BJ (cell line): ENCODE measurements around the gene PITPNC1. TPM values are rescaled to one million over a fixed set of nuclear protein-coding genes. Genes with fewer than 3 reads are reported as not detected.
"Not testable (repeated sequence)": the region's sequence is repeated elsewhere in the genome, so short reads cannot be mapped to it uniquely, and the experiment has no call there.

Experiments used
- CTCF ChIA-PET: fragments of 350-600 bp; formaldehyde crosslinking; extraction: SDS; loops from one replicate; lab custom pipeline; 2021; ENCODE audit warnings: antibody characterized with exemption, inconsistent platforms; lab: Yijun Ruan, JAX
- POLR2A ChIA-PET: fragments of 300-600 bp; sonication (Branson Sonifier 250); formaldehyde crosslinking; extraction: SDS; loops from one replicate; lab custom pipeline; 2021; ENCODE audit warnings: antibody characterized with exemption; lab: Charles Lee
- DNase-seq: peaks from one replicate; pipeline ENCODE4 v3.0.0-alpha.2; 2011; ENCODE audit warnings: low read depth
- H3K27me3 ChIP-seq: 2 replicates; pipeline ENCODE4 v1.6.0; 2011; ENCODE audit warnings: low read length; ENCODE audit not compliant: control insufficient read depth, insufficient read depth
- H3K36me3 ChIP-seq: 2 replicates; pipeline ENCODE4 v1.5.1; 2011; ENCODE audit warnings: low read length; ENCODE audit not compliant: control insufficient read depth, insufficient read depth
- H3K4me3 ChIP-seq: 2 replicates; pipeline ENCODE4 v1.5.1; 2011; ENCODE audit warnings: low read depth, mild to moderate bottlenecking, control low read depth, low read length
- CTCF ChIP-seq: IDR thresholded peaks from 2 replicates; pipeline ENCODE4 v1.5.1; 2011; ENCODE audit warnings: low read depth, mild to moderate bottlenecking, control low read depth, inconsistent platforms, low read length, moderate library complexity; ENCODE audit not compliant: insufficient read depth
- polyA plus RNA-seq: library from polyadenylated mRNA; depleted of rRNA; stranded (reverse); fragments of >200 nt; gene quantifications from 2 replicates; pipeline ENCODE4 v1.2.3, GENCODE V29; 2011

Gene PITPNC1
- polyA plus RNA-seq, 1 experiment = 4.6 TPM

- Histone ChIP-seq H3K27me3 (no peaks in the 10 kb centered on the region), H3K36me3 (no peaks in the 10 kb centered on the region), H3K4me3 (no peak overlapping the region)
- CTCF ChIA-PET = no interaction called here
- POLR2A ChIA-PET = no interaction called here
- DNase-seq = no peak
- no peak for TF ChIP-seq CTCF
Measured at GRCh38 chr17:67401106-67401505, 24.0 kb downstream of the PITPNC1 start.

DNA sequence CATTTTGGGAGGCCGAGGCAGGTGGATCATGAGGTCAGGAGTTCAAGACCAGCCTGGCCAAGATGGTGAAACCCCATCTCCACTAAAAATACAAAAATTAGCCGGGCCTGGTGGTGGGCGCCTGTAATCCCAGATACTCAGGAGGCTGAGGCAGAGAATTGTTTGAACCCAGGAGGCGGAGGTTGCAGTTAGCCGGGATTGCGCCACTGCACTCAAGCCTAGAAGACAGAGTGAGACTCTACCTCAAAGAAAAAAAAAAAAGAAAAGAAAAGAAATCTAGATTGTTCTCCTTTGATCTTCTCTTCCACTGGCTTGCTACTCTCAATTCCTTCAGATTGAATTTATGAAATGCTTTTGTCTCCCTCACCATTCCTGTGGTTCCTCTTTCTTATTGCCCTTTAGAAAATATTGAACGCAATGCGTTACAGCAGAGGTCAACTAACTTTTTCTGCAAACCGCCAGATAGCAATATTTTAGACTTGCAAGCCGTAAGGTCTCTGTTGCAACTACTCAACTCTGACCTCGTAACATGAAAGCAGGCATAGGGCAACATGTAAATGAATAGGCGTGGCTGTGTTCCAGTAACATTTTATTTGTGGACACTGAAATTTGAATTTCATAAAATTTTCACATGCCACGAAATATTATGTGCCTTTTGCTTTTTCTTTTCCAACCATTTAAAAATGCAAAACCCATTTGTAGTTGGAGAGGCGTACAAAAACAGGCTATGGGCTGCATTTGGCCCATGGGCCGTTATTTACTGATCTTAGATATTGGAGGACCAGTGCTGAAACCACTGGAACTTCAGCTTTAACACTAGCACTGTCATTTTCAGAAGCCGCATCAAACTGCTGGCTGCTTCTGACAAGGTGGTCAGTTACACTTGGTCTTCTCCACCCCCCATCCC, 24.8 kb downstream of the PITPNC1 start:
- no peak for TF ChIP-seq CTCF
- no peaks in the 10 kb centered on the region for H3K36me3 ChIP-seq
- no peaks in the 10 kb centered on the region for H3K27me3 ChIP-seq
- no peak for DNase-seq
- ChIA-PET CTCF (no interaction called here), POLR2A (no interaction called here)
- no peak overlapping the region for H3K4me3 ChIP-seq

DNA sequence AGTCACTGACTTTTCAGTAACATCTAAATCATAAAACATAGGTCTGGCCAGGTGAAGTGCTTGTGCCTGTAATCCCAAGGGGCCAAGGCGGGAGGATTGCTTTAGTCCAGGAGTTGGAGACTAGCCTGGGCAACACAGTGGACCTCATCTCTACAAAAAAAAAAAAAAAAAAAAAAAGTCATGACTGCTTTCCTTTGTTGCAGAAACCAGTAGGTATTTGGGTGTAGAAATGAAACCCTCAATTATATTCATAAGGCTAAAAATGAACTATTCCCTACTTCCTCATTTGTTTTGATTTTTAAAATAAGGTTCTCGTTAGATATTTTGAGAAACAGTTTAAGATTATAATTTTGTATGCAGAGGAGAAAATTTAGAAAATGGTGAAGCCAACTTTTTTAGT, 26.0 kb downstream of the PITPNC1 start:
- POLR2A ChIA-PET = no interaction called here
- no peak for TF ChIP-seq CTCF
- Histone ChIP-seq H3K4me3 (no peak overlapping the region), H3K27me3 (no peaks in the 10 kb centered on the region), H3K36me3 (no peaks in the 10 kb centered on the region)
- no peak for DNase-seq
- CTCF ChIA-PET = interaction anchor here (0.5 kb wide), 1 partner anchor 389 kb away, joined by 3 read pairs; no protein-coding TSS in a partner anchor

DNA sequence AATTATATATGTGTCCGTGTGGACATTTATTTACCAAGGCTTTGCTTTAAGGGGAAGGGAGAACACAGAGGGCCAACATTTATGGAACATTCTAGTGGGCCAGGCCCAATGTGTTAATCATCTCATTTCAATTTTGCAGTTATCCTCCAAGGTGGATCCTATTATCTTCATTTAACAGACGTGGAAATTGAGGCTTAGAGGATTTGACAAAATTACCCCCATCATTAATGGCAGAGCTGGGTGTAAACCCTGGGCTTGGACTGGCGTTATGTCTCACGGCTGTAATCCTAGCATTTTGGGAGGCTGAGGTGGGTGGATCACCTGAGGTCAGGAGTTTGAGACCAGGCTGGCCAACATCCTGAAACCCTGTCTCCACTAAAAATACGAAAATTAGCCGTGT, 26.4 kb downstream of the PITPNC1 start:
- DNase-seq = no peak
- no peak for TF ChIP-seq CTCF
- Histone ChIP-seq H3K27me3 (no peaks in the 10 kb centered on the region), H3K4me3 (no peak overlapping the region), H3K36me3 (no peaks in the 10 kb centered on the region)
- CTCF ChIA-PET = interaction anchor here (0.5 kb wide), 1 partner anchor 389 kb away, joined by 3 read pairs; no protein-coding TSS in a partner anchor
- POLR2A ChIA-PET = no interaction called here

GRCh38 chr17:67408455-67408830, 31.4 kb downstream of the PITPNC1 start:
- H3K27me3 ChIP-seq, H3K4me3 ChIP-seq, DNase-seq, H3K36me3 ChIP-seq, POLR2A ChIA-PET: not testable (repeated sequence)
- CTCF ChIA-PET = interaction anchor here (0.7 kb wide), 1 partner anchor 10 kb away, joined by 3 read pairs; no protein-coding TSS in a partner anchor
